SW 1271 (cell line): ENCODE data around the gene CYP17A1.
"Not testable (repeated sequence)": the region's sequence is repeated elsewhere in the genome, so short reads cannot be mapped to it uniquely, and the experiment has no call there.

Experiments used
- DNase-seq, 2 experiments: peaks; one replicate each; lab custom pipeline; 2025; lab: John Stamatoyannopoulos, UW

CYP17A1 gene, protein sequence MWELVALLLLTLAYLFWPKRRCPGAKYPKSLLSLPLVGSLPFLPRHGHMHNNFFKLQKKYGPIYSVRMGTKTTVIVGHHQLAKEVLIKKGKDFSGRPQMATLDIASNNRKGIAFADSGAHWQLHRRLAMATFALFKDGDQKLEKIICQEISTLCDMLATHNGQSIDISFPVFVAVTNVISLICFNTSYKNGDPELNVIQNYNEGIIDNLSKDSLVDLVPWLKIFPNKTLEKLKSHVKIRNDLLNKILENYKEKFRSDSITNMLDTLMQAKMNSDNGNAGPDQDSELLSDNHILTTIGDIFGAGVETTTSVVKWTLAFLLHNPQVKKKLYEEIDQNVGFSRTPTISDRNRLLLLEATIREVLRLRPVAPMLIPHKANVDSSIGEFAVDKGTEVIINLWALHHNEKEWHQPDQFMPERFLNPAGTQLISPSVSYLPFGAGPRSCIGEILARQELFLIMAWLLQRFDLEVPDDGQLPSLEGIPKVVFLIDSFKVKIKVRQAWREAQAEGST

GRCh38 chr10:102837230-102837721 lies at the start of gene CYP17A1:
Gene CYP17A1, minus strand, starts transcription at chr10:102837413. Its CDS starts 52 bp downstream, at chr10:102837361.
- no peak for DNase-seq

GRCh38 chr10:102880256-102880655 lies 43.0 kb upstream of the CYP17A1 start:
- DNase-seq = no peak

GRCh38 chr10:102878629-102879028 lies 41.4 kb upstream of the CYP17A1 start:
- DNase-seq = no peak

- no peak for DNase-seq
Measured at GRCh38 chr10:102876747-102877153, 39.5 kb upstream of the CYP17A1 start.

DNA sequence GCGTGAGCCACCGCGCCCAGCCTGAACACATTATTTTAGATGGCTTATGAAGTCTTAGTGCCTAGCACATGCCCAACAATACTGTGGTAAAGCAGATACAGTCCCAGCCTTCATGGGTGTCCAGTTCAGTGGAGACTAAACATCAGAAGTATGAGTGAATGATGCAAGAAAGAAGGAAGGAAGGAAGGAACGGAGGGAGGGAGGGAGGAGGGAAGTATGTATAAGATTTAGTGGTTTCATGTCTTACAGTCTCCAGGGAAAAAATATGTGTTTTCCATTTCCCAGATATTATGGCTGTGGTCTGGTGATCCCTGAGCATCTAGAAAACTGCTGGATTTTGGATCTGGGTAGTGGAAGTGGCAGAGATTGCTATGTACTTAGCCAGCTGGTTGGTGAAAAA lies 35.0 kb upstream of the CYP17A1 start:
- DNase-seq = no peak

GRCh38 chr10:102870221-102870620 lies 33.0 kb upstream of the CYP17A1 start:
- DNase-seq = no peak

GRCh38 chr10:102869258-102870198 lies 32.3 kb upstream of the CYP17A1 start, which contains the start of gene AS3MT:
Gene AS3MT, plus strand, starts transcription at chr10:102869470. Its CDS starts 123 bp downstream, at chr10:102869593.
- no peak for DNase-seq

DNA sequence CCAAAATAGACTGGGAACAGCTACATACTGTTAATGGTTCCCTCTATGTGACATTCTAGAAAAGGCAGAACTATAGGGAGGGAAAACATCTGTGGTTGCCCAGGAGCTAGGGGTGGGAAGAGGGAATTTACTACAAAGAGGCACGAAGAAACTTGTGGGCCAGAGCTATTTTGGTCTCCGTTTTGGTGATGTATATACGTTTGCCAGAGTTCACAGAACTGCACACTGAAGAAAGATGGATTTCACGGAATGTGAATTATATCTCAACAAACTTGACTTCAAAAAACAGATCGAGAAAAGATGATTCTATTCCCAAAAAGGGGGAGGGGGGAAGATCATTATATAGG lies 31.7 kb upstream of the CYP17A1 start:
- no peak for DNase-seq

- DNase-seq = no peak
Measured at GRCh38 chr10:102865620-102866019, 28.4 kb upstream of the CYP17A1 start.

DNA sequence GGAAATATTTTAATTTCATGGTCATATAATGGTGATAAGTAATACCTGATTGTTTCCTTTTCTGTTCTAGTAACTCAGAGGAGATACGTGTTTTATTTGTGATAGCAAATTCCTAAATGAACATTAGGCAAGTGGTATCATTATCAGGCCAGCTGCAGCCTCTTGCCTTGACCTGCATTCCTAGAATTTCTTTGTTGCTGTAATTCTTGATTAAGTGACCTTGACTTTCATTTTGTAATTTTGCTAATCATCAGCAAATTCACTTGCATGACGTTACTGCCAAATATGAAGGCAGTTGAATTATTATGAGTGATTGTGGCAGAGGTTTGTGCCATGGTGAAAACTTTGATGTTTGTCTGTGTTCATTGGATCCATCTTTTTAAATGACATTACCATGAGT lies 26.4 kb upstream of the CYP17A1 start:
- DNase-seq = no peak

GRCh38 chr10:102859911-102860310 lies 22.7 kb upstream of the CYP17A1 start:
- DNase-seq = no peak

DNA sequence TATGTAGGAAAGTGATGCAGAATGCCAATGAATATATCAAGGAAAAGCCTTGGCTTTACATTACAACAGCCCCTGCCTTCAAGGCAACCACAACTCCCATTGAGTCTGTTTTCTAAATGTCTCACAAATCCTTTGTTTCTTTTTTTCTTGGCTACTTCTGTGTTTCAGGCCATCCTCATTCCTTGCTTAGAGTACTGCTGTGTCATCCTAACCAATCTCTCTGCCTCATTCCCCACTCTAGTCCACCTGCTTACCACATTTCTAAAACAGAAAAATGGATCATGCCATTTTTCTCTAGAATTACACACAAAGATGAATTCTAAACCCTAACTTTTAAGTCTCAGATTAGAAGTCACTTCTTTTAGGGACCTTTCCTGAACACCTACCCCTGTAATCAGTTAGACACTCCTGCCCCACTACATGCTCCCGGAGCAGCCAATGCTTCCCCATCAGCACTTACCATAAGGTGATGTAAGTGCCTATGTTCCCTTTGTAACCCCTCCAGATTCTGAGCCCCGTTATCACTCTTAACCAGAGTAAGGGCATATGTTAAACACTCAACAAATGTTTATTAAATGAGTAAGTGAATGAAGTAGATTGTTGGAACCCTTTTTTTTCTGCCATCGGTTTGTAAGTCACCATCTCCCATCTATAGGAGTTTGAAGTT lies 19.7 kb upstream of the CYP17A1 start:
- DNase-seq = no peak

DNA sequence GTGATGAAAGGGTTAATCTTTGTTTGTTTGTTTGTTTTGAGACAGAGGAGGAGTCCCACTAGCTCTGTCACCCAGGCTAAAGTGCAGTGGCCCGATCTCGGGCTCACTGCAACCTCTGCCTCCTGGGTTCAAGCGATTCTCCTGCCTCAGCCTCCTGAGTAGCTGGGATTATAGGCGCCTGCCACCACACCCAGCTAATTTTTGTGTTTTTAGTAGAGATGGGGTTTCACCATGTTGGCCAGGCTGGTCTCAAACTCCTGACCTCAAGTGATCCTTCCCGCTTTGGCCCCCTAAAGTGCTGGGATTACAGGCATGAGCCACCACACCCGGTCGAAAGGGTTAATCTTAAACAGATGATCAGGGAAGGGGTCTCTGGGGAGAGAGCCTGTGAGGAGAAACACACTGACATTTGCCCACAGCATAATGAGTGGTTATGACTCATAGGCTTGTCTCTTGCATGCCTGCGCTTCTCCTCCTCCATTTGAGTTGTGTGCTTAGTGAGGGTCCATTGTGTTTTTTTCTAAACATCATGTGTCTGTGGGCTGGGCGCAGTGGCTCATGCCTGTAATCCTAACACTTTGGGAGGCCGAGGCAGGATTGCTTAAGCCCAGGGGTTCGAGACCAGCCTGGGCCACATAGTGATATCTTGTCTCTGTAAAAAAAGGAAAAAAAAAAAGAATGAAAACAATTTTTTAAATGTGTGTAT lies 18.7 kb upstream of the CYP17A1 start:
- DNase-seq = not testable (repeated sequence)

GRCh38 chr10:102853237-102853636 lies 16.0 kb upstream of the CYP17A1 start:
- not testable (repeated sequence) for DNase-seq

- no peak for DNase-seq
Measured at GRCh38 chr10:102850025-102850518, 12.9 kb upstream of the CYP17A1 start.

GRCh38 chr10:102845352-102845902 lies 8.2 kb upstream of the CYP17A1 start:
- no peak for DNase-seq

DNA sequence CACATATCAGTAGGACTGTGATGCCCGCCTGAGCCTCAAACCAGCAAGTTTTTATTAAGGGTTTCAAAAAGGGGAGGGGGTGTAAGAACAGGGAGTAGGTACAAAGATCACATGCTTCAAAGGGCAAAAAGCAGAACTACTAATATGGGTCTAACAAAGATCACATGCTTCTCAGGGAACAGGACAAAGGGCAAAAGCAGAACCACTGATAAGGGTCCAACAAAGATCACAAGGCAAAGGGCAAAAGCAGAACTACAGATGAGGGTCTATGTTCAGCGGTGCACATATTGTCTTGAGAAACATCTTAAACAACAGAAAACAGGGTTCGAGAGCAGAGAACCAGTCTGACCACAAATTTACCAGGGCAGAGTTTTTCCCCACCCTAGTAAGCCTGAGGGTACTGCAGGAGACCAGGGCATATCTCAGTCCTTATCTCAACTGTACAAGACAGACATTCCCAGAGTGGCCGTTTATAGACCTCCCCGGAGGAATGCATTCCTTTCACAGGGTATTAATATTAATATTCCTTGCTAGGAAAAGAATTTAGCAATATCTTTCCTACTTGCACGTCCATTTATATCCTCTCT lies 7.1 kb upstream of the CYP17A1 start:
- DNase-seq = not testable (repeated sequence)

DNA sequence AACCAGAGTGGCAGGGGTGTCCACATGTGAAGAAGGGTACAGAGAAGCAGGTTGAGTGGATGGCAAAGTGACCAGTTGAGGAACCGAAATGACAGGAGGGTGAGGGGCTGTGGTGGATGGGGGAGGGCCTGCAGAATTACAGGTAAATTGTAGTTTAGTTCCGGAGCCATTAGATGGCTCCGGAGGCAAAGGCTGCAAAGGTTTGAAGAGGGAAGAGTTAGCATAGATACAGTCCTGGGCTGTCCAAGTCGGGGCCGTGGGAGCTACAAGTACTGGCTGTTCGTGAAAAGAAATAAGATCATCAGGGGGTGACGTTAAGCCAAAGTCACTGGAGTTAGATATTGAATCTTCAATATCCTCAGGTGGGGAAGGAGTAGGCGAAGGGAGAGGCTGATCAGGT lies 5.9 kb upstream of the CYP17A1 start:
- not testable (repeated sequence) for DNase-seq

- no peak for DNase-seq
Measured at GRCh38 chr10:102841827-102842345, 4.7 kb upstream of the CYP17A1 start.
